GM15510 (cell line): ENCODE results near the gene TNFSF11.

Experiments used
- POLR2A ChIP-seq: IDR thresholded peaks from 3 replicates; pipeline ENCODE4 v1.6.1; 2011; ENCODE audit warnings: borderline replicate concordance; ENCODE audit not compliant: insufficient read length; ENCODE audit errors: extremely low read depth

Gene TNFSF11

GRCh38 chr13:42615691-42616090 is 41.7 kb downstream of the TNFSF11 start:
- no peak for TF ChIP-seq POLR2A

- no peak for TF ChIP-seq POLR2A
Measured at GRCh38 chr13:42617221-42617620, 43.3 kb downstream of the TNFSF11 start.

GRCh38 chr13:42623916-42624315 is 50.0 kb downstream of the TNFSF11 start:
- TF ChIP-seq POLR2A: no peak

GRCh38 chr13:42625611-42626010 is 51.7 kb downstream of the TNFSF11 start:
- TF ChIP-seq POLR2A: no peak

DNA sequence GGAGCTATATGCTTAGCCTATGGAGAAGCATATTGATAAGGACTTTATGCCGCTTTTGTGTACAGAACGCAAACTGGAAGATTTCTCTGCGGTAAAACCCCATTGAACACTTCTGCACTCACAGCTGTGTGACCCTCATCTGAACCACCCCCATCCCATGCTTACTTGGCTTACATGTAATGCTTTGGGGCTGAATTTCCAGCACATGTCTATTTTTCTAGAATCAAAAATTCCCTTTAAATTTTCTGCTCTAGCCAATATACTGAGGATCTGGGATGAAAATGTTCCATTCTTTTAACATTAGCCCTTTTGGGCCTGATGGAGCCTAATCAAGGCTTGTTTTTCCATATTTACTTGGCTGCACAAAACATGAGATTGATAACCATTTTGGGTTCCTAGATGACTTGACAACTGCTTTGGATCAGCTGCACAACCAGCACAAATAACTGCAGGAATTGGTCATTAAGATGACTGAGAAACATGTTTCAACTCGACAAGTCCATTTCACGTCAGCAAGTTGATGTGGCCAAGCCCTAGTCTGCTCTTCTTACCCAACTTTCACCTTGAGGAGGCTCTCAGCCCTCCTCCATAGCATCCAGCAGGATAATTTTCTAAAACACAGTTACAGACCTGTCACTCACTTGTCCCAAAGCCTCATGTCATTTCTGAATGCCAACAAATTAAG is 52.4 kb downstream of the TNFSF11 start:
- TF ChIP-seq POLR2A: no peak

- TF ChIP-seq POLR2A: no peak
Measured at GRCh38 chr13:42628666-42629065, 54.7 kb downstream of the TNFSF11 start.

- TF ChIP-seq POLR2A: no peak
Measured at GRCh38 chr13:42631181-42631580, 57.2 kb downstream of the TNFSF11 start.

DNA sequence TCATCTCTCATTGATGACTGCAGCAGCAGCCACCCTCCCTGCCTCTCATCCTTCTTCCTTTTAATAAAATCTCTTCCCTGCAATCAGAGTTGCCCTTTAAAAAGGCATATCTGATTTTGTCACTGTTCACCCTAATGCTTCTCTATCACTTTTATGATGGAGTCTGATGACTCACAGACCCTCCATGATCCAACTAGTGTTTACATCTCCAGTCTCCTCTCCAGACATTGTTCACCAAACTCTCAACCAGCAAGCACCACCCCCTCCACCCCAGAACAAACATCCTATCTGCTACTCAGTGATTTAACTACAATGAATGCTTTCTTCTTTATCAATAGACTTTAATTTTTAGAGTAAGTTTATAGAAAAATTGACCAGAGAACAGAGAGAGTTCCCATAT is 59.5 kb downstream of the TNFSF11 start:
- no peak for TF ChIP-seq POLR2A

GRCh38 chr13:42638101-42638500 is 64.1 kb downstream of the TNFSF11 start:
- no peak for TF ChIP-seq POLR2A

DNA sequence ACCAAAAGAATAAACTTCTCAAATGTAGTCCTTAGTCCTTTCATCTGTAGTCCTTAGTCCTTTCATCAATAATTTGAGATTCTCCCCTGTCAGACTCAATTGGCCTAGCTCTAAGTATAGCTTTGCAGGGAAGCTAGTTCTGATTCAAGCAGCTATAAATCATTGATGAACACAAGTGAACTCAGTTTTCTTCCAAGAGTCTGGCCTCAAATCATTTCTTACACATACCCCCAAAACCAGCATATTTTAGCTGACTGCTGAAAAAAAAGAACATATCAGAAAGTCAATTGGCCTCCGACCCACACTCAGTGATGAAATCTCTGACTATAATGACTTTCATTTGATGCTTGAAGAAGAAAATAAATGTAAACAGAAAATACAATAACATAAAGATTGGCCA is 64.9 kb downstream of the TNFSF11 start:
- no peak for TF ChIP-seq POLR2A

DNA sequence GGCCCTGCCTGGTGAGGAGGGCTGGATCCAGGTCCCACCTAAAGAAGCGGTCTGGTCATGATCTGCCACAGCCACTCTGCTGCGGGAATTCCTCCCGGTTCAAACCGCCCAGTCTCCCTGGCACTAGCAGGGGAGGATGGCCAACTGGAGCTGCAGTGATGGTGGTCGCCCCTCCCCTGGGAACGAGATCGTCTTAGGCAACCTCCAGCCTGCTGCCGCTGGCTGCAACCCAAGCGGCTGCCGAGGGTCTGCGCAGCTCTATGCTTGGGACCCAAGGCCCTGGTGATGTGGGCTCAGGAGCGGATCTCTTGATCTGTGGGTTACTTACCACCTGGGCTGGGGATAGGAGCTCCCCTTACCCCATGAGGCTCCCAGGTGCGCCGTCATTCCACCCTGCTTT is 69.1 kb downstream of the TNFSF11 start:
- no peak for TF ChIP-seq POLR2A

DNA sequence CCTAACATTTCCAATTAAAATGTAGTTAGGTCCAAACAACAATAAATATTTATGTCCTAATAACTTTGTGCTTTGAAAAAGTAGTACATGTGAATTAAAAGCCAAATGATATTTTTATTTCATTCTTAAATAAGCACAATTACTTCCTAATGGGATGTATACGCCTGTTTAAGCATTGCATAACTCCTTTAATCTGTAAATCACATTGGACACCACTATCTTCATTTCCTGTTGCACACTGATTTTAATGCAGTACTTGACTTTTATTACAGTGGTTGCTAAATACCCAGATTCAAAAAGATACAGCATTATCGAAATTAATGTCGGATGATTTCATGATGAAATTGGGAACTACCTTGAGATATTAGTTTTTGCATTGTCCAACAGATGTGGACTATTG is 70.9 kb downstream of the TNFSF11 start:
- no peak for TF ChIP-seq POLR2A

DNA sequence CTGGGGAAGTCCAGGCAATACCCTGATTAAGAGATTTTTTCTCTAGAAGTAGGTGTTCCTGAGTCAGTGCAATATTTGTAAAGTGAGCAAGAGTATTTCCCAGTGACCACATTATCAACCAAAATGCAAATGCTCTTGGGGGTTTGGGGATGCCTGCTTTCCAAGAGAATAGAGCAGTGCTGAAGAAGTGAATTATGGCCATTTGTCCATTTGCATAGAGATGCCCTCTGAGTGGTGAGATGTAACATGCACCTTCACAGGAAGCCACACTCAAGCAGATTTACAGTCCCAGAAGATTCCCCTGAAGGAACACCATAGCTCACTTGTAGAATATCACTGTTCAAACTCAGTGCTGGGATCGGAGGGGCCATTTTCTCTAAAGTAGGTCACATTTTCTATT is 71.8 kb downstream of the TNFSF11 start:
- TF ChIP-seq POLR2A: no peak

DNA sequence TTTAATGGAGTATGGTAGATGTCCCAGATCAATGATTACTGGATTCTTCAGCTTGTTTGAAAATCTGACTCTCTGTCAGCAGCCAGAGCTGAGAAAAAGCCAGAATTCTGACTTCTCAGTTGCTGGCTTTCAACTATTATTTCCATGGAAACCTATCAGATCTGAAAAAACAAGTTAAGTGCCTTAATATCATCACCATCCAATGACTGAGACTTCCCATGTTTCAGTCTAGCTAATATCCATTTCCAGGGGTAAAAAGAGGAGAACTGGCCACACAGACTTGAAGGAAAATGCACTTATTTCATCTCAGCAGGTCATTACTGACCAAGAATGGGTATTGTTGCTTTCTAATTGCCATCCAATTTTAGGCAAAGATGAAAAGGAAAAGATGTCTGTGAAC is 75.2 kb downstream of the TNFSF11 start:
- TF ChIP-seq POLR2A: no peak

GRCh38 chr13:42649831-42650230 is 75.9 kb downstream of the TNFSF11 start:
- TF ChIP-seq POLR2A: no peak

DNA sequence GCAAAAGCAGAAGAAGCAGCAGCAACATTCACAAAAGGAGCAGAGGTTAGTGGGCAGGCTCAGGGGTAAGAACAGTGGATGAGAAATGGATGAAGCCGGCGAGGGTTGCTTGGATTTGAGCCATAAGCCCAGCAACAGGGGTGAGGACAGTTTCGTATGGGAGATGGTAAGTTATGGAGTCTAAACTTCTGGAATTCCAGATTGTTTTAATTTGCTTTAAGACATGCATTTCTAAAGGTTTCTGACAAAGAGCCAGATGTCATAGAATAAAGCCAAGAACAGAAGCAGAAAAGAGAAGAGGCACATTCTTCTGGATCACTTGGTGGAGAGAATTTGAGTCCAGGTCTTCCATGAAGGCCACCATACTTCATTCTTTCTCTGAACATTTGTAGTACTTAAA is 76.6 kb downstream of the TNFSF11 start:
- TF ChIP-seq POLR2A: no peak
